Tibial artery (tissue), 4 donors: ENCODE results near the gene NUP62.

Source experiments
- DNase-seq, 2 donors: peaks; one replicate each; pipeline ENCODE4 v3.0.0-alpha.2; 2019
- H3K27ac ChIP-seq, 2 donors: fragments of 200-600 bp; sonication (generic) in 1 of 2; 1 replicate in 1 of 2; 2 replicates in 1 of 2; pipeline ENCODE4 v1.5.1; 2018 to 2019; ENCODE audit warnings: mild to moderate bottlenecking in 1 of 2
- H3K27me3 ChIP-seq, 2 donors: fragments of 200-600 bp; sonication (generic) in 1 of 2; one replicate each; pipeline versions ENCODE4 v1.5.1 to v1.6.0; 2016 to 2019
- H3K36me3 ChIP-seq, 3 donors: fragments of 200-600 bp; sonication (generic) in 2 of 3; one replicate each; pipeline ENCODE4 v1.5.1; 2016 to 2019; ENCODE audit warnings: mild to moderate bottlenecking in 2 of 3
- H3K4me1 ChIP-seq, 4 donors: fragments of 200-600 bp; sonication (generic) in 2 of 4; 1 replicate in 3 of 4; 2 replicates in 1 of 4; pipeline ENCODE4 v1.5.1; 2016 to 2019
- H3K4me3 ChIP-seq, 2 donors: fragments of 200-600 bp; sonication (generic) in 1 of 2; 1 replicate in 1 of 2; 2 replicates in 1 of 2; pipeline ENCODE4 v1.5.1; 2018 to 2019; ENCODE audit warnings: mild to moderate bottlenecking in 2 of 2
- H3K9me3 ChIP-seq, 3 donors: fragments of 200-600 bp; sonication (generic) in 1 of 3; one replicate each; pipeline ENCODE4 v1.5.1; 2016 to 2019
- intact Hi-C: fragments of 100-400 bp; cut with DNase I; formaldehyde crosslinking; loops from one replicate; pipeline ENCODE4 v1.15.0; 2023; ENCODE audit warnings: low total_unique reads
- TF ChIP-seq, protein P1 (sequence below), 2 experiments: fragments of 200-600 bp in 1 of 2; fragments of 450-650 bp in 1 of 2; IDR thresholded peaks; one replicate each; pipeline ENCODE4 v1.5.1; 2017 to 2019; ENCODE audit warnings: antibody characterized with exemption in 2 of 2, mild to moderate bottlenecking in 1 of 2, moderate library complexity in 1 of 2

The NUP62 gene

DNA sequence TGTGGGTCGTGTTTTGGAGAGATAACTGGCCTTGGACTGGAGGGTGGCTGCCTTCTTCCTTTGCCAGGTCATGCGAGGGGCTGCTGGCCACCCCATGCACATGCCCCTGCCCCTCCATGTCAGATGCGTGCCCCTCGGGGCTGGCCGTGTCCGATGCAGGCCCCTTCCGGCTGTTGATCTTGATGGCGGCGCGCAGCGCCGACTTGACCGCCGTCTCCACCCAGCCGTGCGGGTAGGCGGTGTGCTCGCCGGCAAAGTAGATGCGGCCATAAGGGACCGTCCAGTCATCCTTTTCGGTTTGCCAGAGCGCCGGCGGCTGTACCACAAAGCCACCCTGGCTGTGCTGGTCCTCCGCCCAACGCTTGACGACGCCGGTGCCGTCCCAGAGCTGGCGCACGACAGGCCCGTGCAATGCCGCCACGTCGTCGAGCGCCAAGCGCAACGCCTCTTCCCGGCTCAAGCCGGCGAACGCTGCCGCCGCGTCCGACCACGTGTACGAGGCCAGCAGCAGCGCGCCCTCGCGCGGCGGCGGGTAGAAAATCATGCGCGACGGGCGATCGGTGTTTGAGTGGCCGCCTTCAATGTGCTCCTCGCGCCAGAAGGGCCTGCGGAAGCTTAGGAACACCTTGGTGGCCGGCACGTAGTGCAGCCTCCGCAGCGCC is 39.5 kb downstream of the NUP62 start:
- peak overlapping the region; percentile 11 to 22 for H3K4me3 ChIP-seq
- DNase-seq, result peak; percentile 69 to 80
- intact Hi-C loops, result no loop called here
- H3K9me3 ChIP-seq, result no peaks in the 10 kb centered on the region
- H3K4me1 ChIP-seq, result peaks cover 0 to 15% (median 11%) of the 10 kb centered on the region in 4 donors
- TF ChIP-seq, protein P1, sequence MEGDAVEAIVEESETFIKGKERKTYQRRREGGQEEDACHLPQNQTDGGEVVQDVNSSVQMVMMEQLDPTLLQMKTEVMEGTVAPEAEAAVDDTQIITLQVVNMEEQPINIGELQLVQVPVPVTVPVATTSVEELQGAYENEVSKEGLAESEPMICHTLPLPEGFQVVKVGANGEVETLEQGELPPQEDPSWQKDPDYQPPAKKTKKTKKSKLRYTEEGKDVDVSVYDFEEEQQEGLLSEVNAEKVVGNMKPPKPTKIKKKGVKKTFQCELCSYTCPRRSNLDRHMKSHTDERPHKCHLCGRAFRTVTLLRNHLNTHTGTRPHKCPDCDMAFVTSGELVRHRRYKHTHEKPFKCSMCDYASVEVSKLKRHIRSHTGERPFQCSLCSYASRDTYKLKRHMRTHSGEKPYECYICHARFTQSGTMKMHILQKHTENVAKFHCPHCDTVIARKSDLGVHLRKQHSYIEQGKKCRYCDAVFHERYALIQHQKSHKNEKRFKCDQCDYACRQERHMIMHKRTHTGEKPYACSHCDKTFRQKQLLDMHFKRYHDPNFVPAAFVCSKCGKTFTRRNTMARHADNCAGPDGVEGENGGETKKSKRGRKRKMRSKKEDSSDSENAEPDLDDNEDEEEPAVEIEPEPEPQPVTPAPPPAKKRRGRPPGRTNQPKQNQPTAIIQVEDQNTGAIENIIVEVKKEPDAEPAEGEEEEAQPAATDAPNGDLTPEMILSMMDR (IDR thresholded peaks at IDR 0.05), result peak; percentile 63 to 66
- peaks cover 0 to 33% of the 10 kb centered on the region in 2 donors for H3K27me3 ChIP-seq
- peaks cover 4 to 44% (median 24%) of the 10 kb centered on the region in 3 donors for H3K36me3 ChIP-seq
- H3K27ac ChIP-seq, result no peak overlapping the region

DNA sequence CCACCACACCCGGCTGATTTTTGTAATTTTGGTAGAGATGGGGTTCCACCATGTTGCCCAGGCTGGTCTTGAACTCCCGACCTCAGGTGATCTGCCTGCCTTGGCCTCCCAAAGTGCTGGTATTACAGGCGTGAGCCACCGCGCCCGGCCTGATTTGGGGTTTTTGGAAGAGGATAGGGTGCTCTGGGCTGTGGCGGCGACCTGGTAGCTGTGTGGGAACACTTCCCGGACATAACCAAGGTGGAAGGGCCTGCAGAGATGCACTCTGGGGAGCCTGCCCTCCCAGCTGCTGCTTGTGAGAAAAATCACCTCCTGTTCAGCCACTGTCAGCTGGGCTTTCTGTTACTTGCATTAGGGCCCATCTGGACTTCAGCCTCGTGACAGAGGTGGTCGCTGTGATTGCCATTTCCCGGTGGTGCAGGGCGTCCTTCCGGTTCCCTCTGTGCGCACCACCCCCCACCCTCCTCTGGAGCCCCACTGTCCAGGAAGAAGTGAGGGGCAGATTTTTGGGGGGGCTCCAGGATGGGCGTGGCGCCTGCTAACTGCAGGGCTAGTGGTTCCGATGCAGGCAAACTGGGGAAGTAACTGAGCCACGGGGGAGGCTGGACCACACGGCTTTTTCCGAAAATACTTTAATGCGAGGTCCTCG is 40.1 kb downstream of the NUP62 start:
- TF ChIP-seq, protein P1 (IDR thresholded peaks at IDR 0.05), result no peak
- H3K27me3 ChIP-seq, result peaks cover 0 to 33% of the 10 kb centered on the region in 2 donors
- H3K27ac ChIP-seq, result no peak overlapping the region
- peaks cover 11 to 51% (median 30%) of the 10 kb centered on the region in 3 donors for H3K36me3 ChIP-seq
- DNase-seq, result no peak
- H3K4me1 ChIP-seq, result peaks cover 0 to 15% (median 11%) of the 10 kb centered on the region in 4 donors
- H3K9me3 ChIP-seq, result no peaks in the 10 kb centered on the region
- no peak overlapping the region for H3K4me3 ChIP-seq
- intact Hi-C loops, result no loop called here

DNA sequence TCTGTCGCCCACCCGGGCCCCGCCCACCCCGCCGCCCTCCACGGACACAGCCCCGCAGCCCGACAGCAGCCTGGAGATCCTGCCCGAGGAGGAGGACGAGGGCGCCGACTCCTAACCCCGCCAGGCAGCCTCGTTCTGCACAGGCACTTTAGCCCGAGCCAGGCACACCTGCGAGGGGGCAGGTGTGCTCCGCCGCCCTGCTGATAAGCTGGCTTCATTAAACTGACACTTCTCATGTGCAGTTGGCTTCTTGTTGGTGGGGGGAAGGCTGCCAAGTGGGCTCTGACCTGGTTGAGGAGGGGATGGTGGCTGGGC is 40.8 kb downstream of the NUP62 start:
- no peak overlapping the region for H3K4me3 ChIP-seq
- peaks cover 0 to 15% (median 11%) of the 10 kb centered on the region in 4 donors for H3K4me1 ChIP-seq
- H3K27ac ChIP-seq, result no peak overlapping the region
- H3K36me3 ChIP-seq, result peaks cover 18 to 58% (median 37%) of the 10 kb centered on the region in 3 donors
- no peaks in the 10 kb centered on the region for H3K9me3 ChIP-seq
- intact Hi-C loops, result no loop called here
- TF ChIP-seq, protein P1 (IDR thresholded peaks at IDR 0.05), result no peak
- H3K27me3 ChIP-seq, result peaks cover 0 to 33% of the 10 kb centered on the region in 2 donors
- no peak for DNase-seq

DNA sequence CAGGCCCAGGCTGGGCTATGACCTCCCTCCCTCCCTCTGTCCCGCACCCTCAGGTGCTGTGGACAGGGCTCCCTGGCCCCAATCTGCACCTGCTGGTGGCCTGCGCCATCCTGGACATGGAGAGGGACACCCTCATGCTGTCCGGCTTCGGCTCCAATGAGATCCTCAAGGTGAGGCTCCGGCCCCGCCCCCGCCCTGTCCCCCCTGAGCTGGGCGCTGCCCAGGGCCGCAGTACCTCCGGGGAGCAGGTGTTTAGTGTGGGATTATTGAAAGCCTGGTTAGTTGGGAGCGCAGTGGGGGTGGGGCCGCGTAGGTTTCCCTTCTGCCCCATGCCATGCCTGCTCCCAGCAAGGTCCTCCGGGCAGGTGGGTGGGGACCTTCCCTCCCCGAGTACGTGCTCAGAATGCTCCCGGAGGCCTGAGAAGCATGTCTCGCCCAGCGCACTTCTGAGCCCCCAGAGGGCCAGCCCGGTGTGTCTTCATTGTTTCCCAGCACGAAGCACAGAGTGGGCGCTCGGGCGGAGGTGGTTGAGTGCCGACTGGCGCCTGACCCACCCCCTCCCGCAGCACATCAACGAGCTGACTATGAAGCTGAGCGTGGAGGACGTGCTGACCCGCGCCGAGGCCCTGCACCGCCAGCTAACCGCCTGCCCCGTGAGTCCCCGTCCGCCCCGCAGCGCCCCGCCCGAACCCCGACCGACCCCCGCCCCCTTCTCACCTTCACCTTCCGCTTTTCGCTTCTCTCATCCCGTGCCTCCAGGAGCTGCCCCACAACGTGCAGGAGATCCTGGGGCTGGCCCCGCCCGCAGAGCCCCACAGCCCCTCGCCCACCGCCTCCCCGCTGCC is 41.4 kb downstream of the NUP62 start:
- no peak overlapping the region for H3K27ac ChIP-seq
- no peak for DNase-seq
- H3K36me3 ChIP-seq, result peaks cover 23 to 64% (median 43%) of the 10 kb centered on the region in 3 donors
- peaks cover 0 to 15% (median 11%) of the 10 kb centered on the region in 4 donors for H3K4me1 ChIP-seq
- H3K4me3 ChIP-seq, result no peak overlapping the region
- peaks cover 0 to 28% of the 10 kb centered on the region in 2 donors for H3K27me3 ChIP-seq
- H3K9me3 ChIP-seq, result no peaks in the 10 kb centered on the region
- TF ChIP-seq, protein P1 (IDR thresholded peaks at IDR 0.05), result no peak
- intact Hi-C loops, result no loop called here

DNA sequence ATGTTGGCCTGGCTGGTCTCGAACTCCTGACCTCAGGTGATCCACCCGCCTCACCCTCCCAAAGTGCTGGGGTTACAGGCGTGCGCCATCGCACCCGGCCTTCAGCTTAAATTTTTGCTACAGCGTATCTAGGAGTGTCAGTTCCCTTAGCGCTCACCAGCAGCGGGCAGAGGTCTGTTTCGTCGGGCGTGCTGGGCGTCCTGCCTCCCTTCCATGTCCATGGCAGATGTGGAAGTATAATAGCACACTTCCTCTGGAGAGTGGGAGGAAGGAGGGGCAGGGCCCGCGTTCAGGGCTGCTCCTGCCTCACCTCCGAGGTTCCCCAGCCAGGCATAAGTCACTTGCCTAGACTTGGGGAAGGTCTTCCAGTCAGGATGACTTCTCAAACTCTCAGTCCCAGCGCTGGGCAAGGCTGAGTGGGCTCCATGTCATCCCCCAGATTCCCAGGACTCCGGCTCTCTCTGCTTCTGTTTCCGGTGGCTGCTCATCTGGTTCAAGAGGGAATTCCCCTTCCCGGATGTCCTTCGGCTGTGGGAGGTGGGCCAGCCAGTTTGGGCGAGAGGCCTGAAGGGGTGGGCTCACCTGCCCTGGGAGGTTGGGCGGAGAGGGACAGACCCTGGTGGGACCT is 42.2 kb downstream of the NUP62 start:
- TF ChIP-seq, protein P1 (IDR thresholded peaks at IDR 0.05), result no peak
- intact Hi-C loops, result no loop called here
- H3K4me1 ChIP-seq, result peaks cover 0 to 15% (median 11%) of the 10 kb centered on the region in 4 donors
- H3K27me3 ChIP-seq, result peaks cover 0 to 21% of the 10 kb centered on the region in 2 donors
- peaks cover 31 to 71% (median 51%) of the 10 kb centered on the region in 3 donors for H3K36me3 ChIP-seq
- H3K4me3 ChIP-seq, result no peak overlapping the region
- DNase-seq, result no peak
- H3K27ac ChIP-seq, result no peak overlapping the region
- no peaks in the 10 kb centered on the region for H3K9me3 ChIP-seq
